K562 treated with DMSO at 1 percent for 12 hours (cell line): ENCODE measurements around the gene MYL9. TPM values are rescaled to one million over a fixed set of nuclear protein-coding genes. Genes with fewer than 3 reads are reported as not detected.

ENCODE experiments used
- total RNA-seq: library from RNA; unstranded; fragments of 300-600 nt; gene quantifications from 2 replicates; pipeline ENCODE4 v1.2.3, GENCODE V29; 2022; ENCODE audit not compliant: insufficient read depth

The MYL9 gene
- 5.6 and 6.7 TPM in 2 replicates for total RNA-seq

DNA sequence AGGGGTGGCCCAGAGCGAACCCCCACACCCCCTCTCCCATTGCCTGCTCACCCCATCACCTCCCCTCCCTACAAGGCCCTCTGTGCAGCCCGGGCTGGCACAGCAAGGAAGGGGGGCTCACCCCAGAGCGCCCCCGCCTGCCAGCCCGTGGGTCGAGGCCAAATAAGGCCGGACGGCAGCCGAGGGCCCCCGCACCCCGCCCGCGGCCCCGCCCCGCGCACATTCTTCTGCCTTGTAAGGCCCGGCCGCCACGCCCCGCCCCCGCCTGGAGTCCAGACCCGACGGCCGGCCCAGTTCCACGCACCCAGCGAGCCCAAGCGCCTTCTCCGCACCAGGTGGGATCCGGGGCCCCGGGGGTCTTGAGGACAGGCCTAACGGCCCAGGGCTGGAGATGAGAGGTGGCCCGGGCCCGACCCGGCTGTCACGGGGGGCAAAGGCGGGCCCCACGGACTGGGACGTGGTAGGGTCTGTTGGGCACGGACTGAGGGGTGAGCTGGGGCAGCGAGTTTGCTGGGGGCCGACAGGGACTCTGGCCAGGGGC, at the start of gene MYL9:
Gene MYL9, plus strand, starts transcription at position 293 of the 541 bp plus-strand sequence. CDS start 3,366 bp downstream, outside the sequence.

DNA sequence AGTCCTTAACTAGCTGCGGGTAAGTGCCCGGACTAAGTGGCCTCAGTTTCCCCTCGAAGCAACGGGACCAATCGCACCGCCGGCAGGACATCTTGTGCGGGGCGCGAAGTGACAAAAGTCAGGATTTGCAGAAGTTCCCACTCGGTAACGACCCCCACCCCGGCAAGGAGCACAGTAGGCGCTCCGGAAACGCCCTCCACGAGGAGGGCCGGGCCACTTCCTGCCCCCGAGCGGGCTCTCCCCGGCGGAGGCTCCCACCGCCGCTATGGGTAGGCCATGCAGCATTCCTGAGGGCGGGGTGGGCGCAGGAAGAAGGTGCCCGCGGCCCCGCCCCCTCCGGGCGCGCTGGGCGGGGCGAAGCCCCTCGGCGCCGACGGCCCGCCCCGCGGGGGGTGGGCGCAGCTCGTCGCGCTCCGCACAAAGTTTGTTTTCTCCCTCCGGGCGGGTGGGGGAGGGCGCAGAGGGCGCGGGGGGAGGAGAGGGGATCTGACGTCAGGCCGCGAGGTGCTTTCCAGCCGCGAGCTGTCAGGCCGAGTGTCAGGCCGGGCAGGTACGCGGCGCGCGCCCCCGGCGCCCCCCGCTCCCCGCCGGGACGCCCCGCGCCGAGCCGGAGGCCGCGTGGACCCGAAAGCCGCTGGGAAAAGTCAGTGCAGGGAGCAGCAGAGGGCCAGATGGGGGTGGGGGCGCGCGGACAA, 31.9 kb downstream of the MYL9 start, which contains the start of gene TGIF2:
Gene TGIF2, plus strand, starts transcription at position 495 of the 695 bp plus-strand sequence. CDS start 5,178 bp downstream, outside the sequence.

Other genes with a start within 250 kb of the MYL9 start
- 10.3 and 25.7 TPM in 2 replicates for gene DLGAP4, start 235.2 kb upstream of the MYL9 start, total RNA-seq
- gene TGIF2, start 32.1 kb downstream of the MYL9 start, total RNA-seq, result 4.2 and 9.3 TPM in 2 replicates
- gene RAB5IF, start 64.3 kb downstream of the MYL9 start, total RNA-seq, result 131 and 158 TPM in 2 replicates
- gene SLA2, start 104.7 kb downstream of the MYL9 start, total RNA-seq, result not detected in 2 replicates
- 13.5 and 26.7 TPM in 2 replicates for gene NDRG3, start 204.6 kb downstream of the MYL9 start, total RNA-seq
- gene DSN1, start 232.2 kb downstream of the MYL9 start, total RNA-seq, result 20.6 and 40.2 TPM in 2 replicates